ENCODE measurements around the gene SLAMF6.
A peak's percentile ranks its signal among the peaks of the same experiment; 100 is the strongest.

The SLAMF6 gene

GRCh38 chr1:160460683-160461287, 62.3 kb downstream of the SLAMF6 start:
- H2AK5ac ChIP-seq (ENCODE audit: low read depth, low read length), result no peak overlapping the region
- no peak overlapping the region for H3K4me2 ChIP-seq (ENCODE audit: insufficient read depth, low read length, poor library complexity, severe bottlenecking)
- H3K79me1 ChIP-seq (ENCODE audit: low read depth, low read length), result no peaks in the 10 kb centered on the region
- DNase-seq (ENCODE audit: low spot score), result no peak
- H4K91ac ChIP-seq (ENCODE audit: low read depth, low read length, poor library complexity), result no peak overlapping the region
- no peaks in the 10 kb centered on the region for H3K4me1 ChIP-seq (ENCODE audit: control insufficient read depth in 2 of 2, insufficient read depth in 1 of 2, low read depth in 1 of 2, low read length in 2 of 2)
- no peak overlapping the region for H2BK5ac ChIP-seq (ENCODE audit: low read length)
- no peak overlapping the region for H3K23ac ChIP-seq (ENCODE audit: low read depth, low read length, poor library complexity)
- no peak overlapping the region for H2BK12ac ChIP-seq (ENCODE audit: low read length)
- H3K27me3 ChIP-seq (ENCODE audit: control insufficient read depth in 3 of 3, insufficient read depth in 3 of 3, low read depth in 1 of 3, low read length in 3 of 3), result peaks cover 0 to 4% (median 0%) of the 10 kb centered on the region in 3 experiments
- no peak overlapping the region for H3K27ac ChIP-seq (replicated peaks; ENCODE audit: low read length)
- no peak overlapping the region for H3K4ac ChIP-seq (ENCODE audit: low read length)
- no peaks in the 10 kb centered on the region for H3K9me3 ChIP-seq (replicated peaks in 1 of 2; ENCODE audit: control insufficient read depth in 2 of 2, insufficient read depth in 1 of 2, low read depth in 1 of 2, low read length in 2 of 2)
- no CpG with 5 or more reads among the region's 4 CpGs for WGBS, 2 donors (ENCODE audit: extremely low coverage in 2 of 2, insufficient read length in 2 of 2, insufficient replicate concordance in 1 of 2)
- no peak overlapping the region for H2BK15ac ChIP-seq (ENCODE audit: low read length)
- H2BK120ac ChIP-seq (ENCODE audit: low read depth, low read length), result no peak overlapping the region
- peak overlapping the region; percentile 36 for H2AFZ ChIP-seq (ENCODE audit: low read length)
- H3K14ac ChIP-seq (ENCODE audit: low read length), result no peak overlapping the region
- H3K18ac ChIP-seq (ENCODE audit: low read length), result no peak overlapping the region
- H4K8ac ChIP-seq (ENCODE audit: low read depth, low read length), result no peak overlapping the region
- H3K4me3 ChIP-seq (ENCODE audit: low read length in 2 of 2), result no peak overlapping the region
- no peak overlapping the region for H3K9ac ChIP-seq (ENCODE audit: low read depth, low read length, poor library complexity)
- no peaks in the 10 kb centered on the region for H3K36me3 ChIP-seq (replicated peaks in 1 of 2; ENCODE audit: control insufficient read depth in 2 of 2, insufficient read depth in 2 of 2, low read length in 2 of 2)

- Histone ChIP-seq H3K36me3 (replicated peaks in 1 of 2; ENCODE audit: control insufficient read depth in 2 of 2, insufficient read depth in 2 of 2, low read length in 2 of 2) (no peaks in the 10 kb centered on the region), H3K14ac (ENCODE audit: low read length) (no peak overlapping the region), H3K9me3 (replicated peaks in 1 of 2; ENCODE audit: control insufficient read depth in 2 of 2, insufficient read depth in 1 of 2, low read depth in 1 of 2, low read length in 2 of 2) (no peaks in the 10 kb centered on the region), H3K23ac (ENCODE audit: low read depth, low read length, poor library complexity) (no peak overlapping the region), H3K79me1 (ENCODE audit: low read depth, low read length) (no peaks in the 10 kb centered on the region), H4K8ac (ENCODE audit: low read depth, low read length) (no peak overlapping the region), H4K91ac (ENCODE audit: low read depth, low read length, poor library complexity) (no peak overlapping the region), H3K4ac (ENCODE audit: low read length) (no peak overlapping the region), H2BK15ac (ENCODE audit: low read length) (no peak overlapping the region), H3K4me3 (ENCODE audit: low read length in 2 of 2) (no peak overlapping the region), H3K18ac (ENCODE audit: low read length) (no peak overlapping the region), H2BK12ac (ENCODE audit: low read length) (no peak overlapping the region), H2AK5ac (ENCODE audit: low read depth, low read length) (no peak overlapping the region), H3K9ac (ENCODE audit: low read depth, low read length, poor library complexity) (no peak overlapping the region), H3K27me3 (ENCODE audit: control insufficient read depth in 3 of 3, insufficient read depth in 3 of 3, low read depth in 1 of 3, low read length in 3 of 3) (peaks cover 0 to 4% (median 0%) of the 10 kb centered on the region in 3 experiments), H2BK120ac (ENCODE audit: low read depth, low read length) (no peak overlapping the region), H3K4me2 (ENCODE audit: insufficient read depth, low read length, poor library complexity, severe bottlenecking) (no peak overlapping the region), H3K4me1 (ENCODE audit: control insufficient read depth in 2 of 2, insufficient read depth in 1 of 2, low read depth in 1 of 2, low read length in 2 of 2) (no peaks in the 10 kb centered on the region), H3K27ac (replicated peaks; ENCODE audit: low read length) (no peak overlapping the region), H2BK5ac (ENCODE audit: low read length) (no peak overlapping the region), H2AFZ (ENCODE audit: low read length) (peak overlapping the region; percentile 36)
- no CpG with 5 or more reads among the region's 5 CpGs for WGBS, 2 donors (ENCODE audit: extremely low coverage in 2 of 2, insufficient read length in 2 of 2, insufficient replicate concordance in 1 of 2)
- DNase-seq (ENCODE audit: low spot score), result no peak
These were observed 62.8 kb downstream of the SLAMF6 start for GRCh38 chr1:160460214-160460642.

GRCh38 chr1:160459687-160460086, 63.4 kb downstream of the SLAMF6 start:
- no peaks in the 10 kb centered on the region for H3K36me3 ChIP-seq (replicated peaks in 1 of 2; ENCODE audit: control insufficient read depth in 2 of 2, insufficient read depth in 2 of 2, low read length in 2 of 2)
- DNase-seq (ENCODE audit: low spot score), result no peak
- no peak overlapping the region for H3K4me3 ChIP-seq (ENCODE audit: low read length in 2 of 2)
- H3K4me1 ChIP-seq (ENCODE audit: control insufficient read depth in 2 of 2, insufficient read depth in 1 of 2, low read depth in 1 of 2, low read length in 2 of 2), result no peaks in the 10 kb centered on the region
- H3K79me1 ChIP-seq (ENCODE audit: low read depth, low read length), result no peaks in the 10 kb centered on the region
- H3K14ac ChIP-seq (ENCODE audit: low read length), result no peak overlapping the region
- no peak overlapping the region for H2BK15ac ChIP-seq (ENCODE audit: low read length)
- H3K27me3 ChIP-seq (ENCODE audit: control insufficient read depth in 3 of 3, insufficient read depth in 3 of 3, low read depth in 1 of 3, low read length in 3 of 3), result peaks cover 0 to 4% (median 0%) of the 10 kb centered on the region in 3 experiments
- H2AK5ac ChIP-seq (ENCODE audit: low read depth, low read length), result no peak overlapping the region
- H3K23ac ChIP-seq (ENCODE audit: low read depth, low read length, poor library complexity), result no peak overlapping the region
- no peaks in the 10 kb centered on the region for H3K9me3 ChIP-seq (replicated peaks in 1 of 2; ENCODE audit: control insufficient read depth in 2 of 2, insufficient read depth in 1 of 2, low read depth in 1 of 2, low read length in 2 of 2)
- H3K9ac ChIP-seq (ENCODE audit: low read depth, low read length, poor library complexity), result no peak overlapping the region
- no peak overlapping the region for H4K8ac ChIP-seq (ENCODE audit: low read depth, low read length)
- H2BK5ac ChIP-seq (ENCODE audit: low read length), result no peak overlapping the region
- no peak overlapping the region for H2AFZ ChIP-seq (ENCODE audit: low read length)
- H3K27ac ChIP-seq (replicated peaks; ENCODE audit: low read length), result no peak overlapping the region
- no peak overlapping the region for H3K4ac ChIP-seq (ENCODE audit: low read length)
- no peak overlapping the region for H2BK12ac ChIP-seq (ENCODE audit: low read length)
- no peak overlapping the region for H3K4me2 ChIP-seq (ENCODE audit: insufficient read depth, low read length, poor library complexity, severe bottlenecking)
- no CpG with 5 or more reads among the region's 2 CpGs for whole genome bisulfite sequencing, 2 donors (ENCODE audit: extremely low coverage in 2 of 2, insufficient read length in 2 of 2, insufficient replicate concordance in 1 of 2)
- no peak overlapping the region for H2BK120ac ChIP-seq (ENCODE audit: low read depth, low read length)
- no peak overlapping the region for H4K91ac ChIP-seq (ENCODE audit: low read depth, low read length, poor library complexity)
- H3K18ac ChIP-seq (ENCODE audit: low read length), result no peak overlapping the region

GRCh38 chr1:160459056-160459455, 64.0 kb downstream of the SLAMF6 start:
- H2BK120ac ChIP-seq (ENCODE audit: low read depth, low read length), result no peak overlapping the region
- no peak overlapping the region for H2BK12ac ChIP-seq (ENCODE audit: low read length)
- no peaks in the 10 kb centered on the region for H3K9me3 ChIP-seq (replicated peaks in 1 of 2; ENCODE audit: control insufficient read depth in 2 of 2, insufficient read depth in 1 of 2, low read depth in 1 of 2, low read length in 2 of 2)
- no peaks in the 10 kb centered on the region for H3K79me1 ChIP-seq (ENCODE audit: low read depth, low read length)
- H4K8ac ChIP-seq (ENCODE audit: low read depth, low read length), result no peak overlapping the region
- H3K4me1 ChIP-seq (ENCODE audit: control insufficient read depth in 2 of 2, insufficient read depth in 1 of 2, low read depth in 1 of 2, low read length in 2 of 2), result no peaks in the 10 kb centered on the region
- H2AK5ac ChIP-seq (ENCODE audit: low read depth, low read length), result no peak overlapping the region
- H2AFZ ChIP-seq (ENCODE audit: low read length), result no peak overlapping the region
- H3K4ac ChIP-seq (ENCODE audit: low read length), result no peak overlapping the region
- no peak overlapping the region for H3K4me2 ChIP-seq (ENCODE audit: insufficient read depth, low read length, poor library complexity, severe bottlenecking)
- H3K4me3 ChIP-seq (ENCODE audit: low read length in 2 of 2), result no peak overlapping the region
- no peak overlapping the region for H3K18ac ChIP-seq (ENCODE audit: low read length)
- no peak overlapping the region for H2BK5ac ChIP-seq (ENCODE audit: low read length)
- H3K27ac ChIP-seq (replicated peaks; ENCODE audit: low read length), result no peak overlapping the region
- no peak for DNase-seq (ENCODE audit: low spot score)
- H3K23ac ChIP-seq (ENCODE audit: low read depth, low read length, poor library complexity), result no peak overlapping the region
- peaks cover 0 to 4% (median 0%) of the 10 kb centered on the region in 3 experiments for H3K27me3 ChIP-seq (ENCODE audit: control insufficient read depth in 3 of 3, insufficient read depth in 3 of 3, low read depth in 1 of 3, low read length in 3 of 3)
- no CpG with 5 or more reads among the region's 2 CpGs for WGBS, 2 donors (ENCODE audit: extremely low coverage in 2 of 2, insufficient read length in 2 of 2, insufficient replicate concordance in 1 of 2)
- no peaks in the 10 kb centered on the region for H3K36me3 ChIP-seq (replicated peaks in 1 of 2; ENCODE audit: control insufficient read depth in 2 of 2, insufficient read depth in 2 of 2, low read length in 2 of 2)
- no peak overlapping the region for H4K91ac ChIP-seq (ENCODE audit: low read depth, low read length, poor library complexity)
- H3K9ac ChIP-seq (ENCODE audit: low read depth, low read length, poor library complexity), result no peak overlapping the region
- H3K14ac ChIP-seq (ENCODE audit: low read length), result no peak overlapping the region
- H2BK15ac ChIP-seq (ENCODE audit: low read length), result no peak overlapping the region

Measured in neuronal stem cell (in vitro differentiated cells).